ENCODE data around the gene TBKBP1. TPM values are rescaled to one million over a fixed set of nuclear protein-coding genes. Genes with fewer than 3 reads are reported as not detected.
A peak's percentile ranks its signal among the peaks of the same experiment; 100 is the strongest.

The TBKBP1 gene
- total and polyA plus RNA-seq, 7 donors, result 5.3 to 37.9 (median 20.4) TPM

GRCh38 chr17:47695429-47696376 is 1.7 kb downstream of the TBKBP1 start:
- peak overlapping the region; percentile 89 for H3K27ac ChIP-seq
- H3K27me3 ChIP-seq (ENCODE audit: insufficient read depth in 3 of 3, low read length in 2 of 3), result no peaks in the 10 kb centered on the region
- no peaks in the 10 kb centered on the region for H3K9me3 ChIP-seq
- peaks cover 12% of the 10 kb centered on the region for H3K4me1 ChIP-seq
- TF ChIP-seq, protein P1, sequence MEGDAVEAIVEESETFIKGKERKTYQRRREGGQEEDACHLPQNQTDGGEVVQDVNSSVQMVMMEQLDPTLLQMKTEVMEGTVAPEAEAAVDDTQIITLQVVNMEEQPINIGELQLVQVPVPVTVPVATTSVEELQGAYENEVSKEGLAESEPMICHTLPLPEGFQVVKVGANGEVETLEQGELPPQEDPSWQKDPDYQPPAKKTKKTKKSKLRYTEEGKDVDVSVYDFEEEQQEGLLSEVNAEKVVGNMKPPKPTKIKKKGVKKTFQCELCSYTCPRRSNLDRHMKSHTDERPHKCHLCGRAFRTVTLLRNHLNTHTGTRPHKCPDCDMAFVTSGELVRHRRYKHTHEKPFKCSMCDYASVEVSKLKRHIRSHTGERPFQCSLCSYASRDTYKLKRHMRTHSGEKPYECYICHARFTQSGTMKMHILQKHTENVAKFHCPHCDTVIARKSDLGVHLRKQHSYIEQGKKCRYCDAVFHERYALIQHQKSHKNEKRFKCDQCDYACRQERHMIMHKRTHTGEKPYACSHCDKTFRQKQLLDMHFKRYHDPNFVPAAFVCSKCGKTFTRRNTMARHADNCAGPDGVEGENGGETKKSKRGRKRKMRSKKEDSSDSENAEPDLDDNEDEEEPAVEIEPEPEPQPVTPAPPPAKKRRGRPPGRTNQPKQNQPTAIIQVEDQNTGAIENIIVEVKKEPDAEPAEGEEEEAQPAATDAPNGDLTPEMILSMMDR (IDR thresholded peaks at IDR 0.05), result no peak
- intact Hi-C loops (cut with DNase I), result loop anchor here (5.0 kb wide), 2 partner anchors 107 to 112 kb away; no protein-coding TSS in a partner anchor
- H3K36me3 ChIP-seq (ENCODE audit: insufficient read depth in 1 of 2, low read depth in 1 of 2), result peaks cover 0 to 25% of the 10 kb centered on the region in 2 donors
- peak overlapping the region; percentile 98 for H3K4me3 ChIP-seq
- peak; percentile 74 to 79 for DNase-seq
- peak in 3 of 4 donors; percentile 2 to 24 (median 19) for ATAC-seq
- 54 to 59% (median 58%) methylated on average over 46 to 47 of the region's 47 CpGs for WGBS, 3 donors

DNA sequence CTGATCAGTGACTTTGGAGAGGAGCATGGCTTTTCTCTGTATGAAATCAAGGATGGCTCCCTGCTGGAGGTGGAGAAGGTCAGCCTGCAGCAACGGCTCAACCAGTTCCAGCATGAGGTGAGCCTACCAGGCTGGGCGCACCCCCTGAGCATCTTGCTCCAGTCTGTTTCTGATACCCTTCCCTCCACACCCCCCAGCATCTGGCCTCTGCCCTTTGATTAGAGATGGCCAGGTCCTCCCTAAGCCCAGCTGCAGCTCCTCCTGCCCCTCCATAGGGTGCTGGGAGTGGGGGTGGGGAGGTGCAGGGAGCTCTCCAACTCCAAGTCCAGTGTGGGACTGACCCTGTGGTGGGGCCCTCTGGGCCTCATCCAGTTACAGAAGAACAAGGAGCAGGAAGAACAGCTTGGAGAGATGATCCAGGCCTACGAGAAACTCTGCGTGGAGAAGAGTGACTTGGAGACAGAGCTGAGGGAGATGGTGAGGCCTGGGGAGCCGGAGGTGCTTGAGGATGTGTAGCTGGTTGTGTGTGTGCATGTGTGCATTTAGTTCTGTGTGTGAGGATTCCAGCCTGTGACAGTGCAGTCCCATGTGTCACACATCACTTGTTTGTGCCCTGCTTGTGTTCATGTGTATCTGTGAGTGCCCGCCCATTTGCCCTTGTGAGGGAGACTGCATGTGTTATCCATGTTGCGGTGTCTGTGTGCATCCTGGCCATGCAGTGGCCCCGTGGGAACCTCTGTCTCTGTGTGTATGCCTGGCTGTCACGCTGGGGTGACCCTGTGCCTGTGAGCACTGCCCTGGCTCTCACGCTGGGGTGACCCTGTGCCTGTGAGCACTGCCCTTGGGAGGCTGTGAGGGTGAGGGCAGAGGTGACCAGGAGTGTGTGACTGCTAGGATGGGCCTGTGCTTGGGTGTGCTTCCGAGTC is 3.0 kb downstream of the TBKBP1 start:
- Histone ChIP-seq H3K36me3 (ENCODE audit: insufficient read depth in 1 of 2, low read depth in 1 of 2) (peaks cover 0 to 29% of the 10 kb centered on the region in 2 donors), H3K27me3 (ENCODE audit: insufficient read depth in 3 of 3, low read length in 2 of 3) (no peaks in the 10 kb centered on the region), H3K4me3 (no peak overlapping the region), H3K9me3 (no peaks in the 10 kb centered on the region), H3K4me1 (peaks cover 12% of the 10 kb centered on the region), H3K27ac (no peak overlapping the region)
- ATAC-seq (no peak), DNase-seq (no peak)
- TF ChIP-seq, protein P1 (IDR thresholded peaks at IDR 0.05), result no peak
- intact Hi-C loops (cut with DNase I), result loop anchor here (5.0 kb wide), 2 partner anchors 105 to 110 kb away; no protein-coding TSS in a partner anchor
- WGBS, 3 donors, result 69 to 74% (median 71%) methylated on average over 11 of the region's 11 CpGs

- Histone ChIP-seq H3K27me3 (ENCODE audit: insufficient read depth in 3 of 3, low read length in 2 of 3) (no peaks in the 10 kb centered on the region), H3K4me1 (peaks cover 6% of the 10 kb centered on the region), H3K27ac (no peak overlapping the region), H3K9me3 (no peaks in the 10 kb centered on the region), H3K4me3 (no peak overlapping the region), H3K36me3 (ENCODE audit: insufficient read depth in 1 of 2, low read depth in 1 of 2) (peaks cover 0 to 32% of the 10 kb centered on the region in 2 donors)
- WGBS, 3 donors, result 70 to 82% (median 80%) methylated on average over 9 of the region's 9 CpGs
- ATAC-seq, result no peak
- TF ChIP-seq, protein P1 (IDR thresholded peaks at IDR 0.05), result no peak
- no peak for DNase-seq
- intact Hi-C loops (cut with DNase I), result loop anchor here (5.0 kb wide), 2 partner anchors 104 to 109 kb away; no protein-coding TSS in a partner anchor
Observed at GRCh38 chr17:47697906-47698711, 4.1 kb downstream of the TBKBP1 start.

All from psoas muscle (tissue), 8 donors.